Vein endothelial cell (primary cell): ENCODE results near the gene SPANXA2. TPM values are rescaled to one million over a fixed set of nuclear protein-coding genes. Genes with fewer than 3 reads are reported as not detected.

Source experiments
- total RNA-seq: library from RNA; depleted of rRNA; stranded (reverse); fragments of >200 nt; gene quantifications from 2 replicates; pipeline ENCODE4 v1.2.3, GENCODE V29; 2012

SPANXA2 gene
- total RNA-seq: not detected in 2 replicates

GRCh38 chrX:141589408-141589807 lies at the start of gene SPANXA2:
Gene SPANXA2, plus strand, starts transcription at chrX:141589708. Its CDS starts 60 bp downstream, at chrX:141589768.

GRCh38 chrX:141584638-141585037 lies 4.9 kb upstream of the SPANXA2 start, which contains the start of gene SPANXA1:
Gene SPANXA1, minus strand, starts transcription at chrX:141584738. Its CDS starts 60 bp downstream, at chrX:141584678.

Other genes with a start within 250 kb of the SPANXA2 start
- gene SPANXA1, start 5.0 kb upstream of the SPANXA2 start, total RNA-seq: not detected in 2 replicates
- gene SPANXD, start 109.0 kb downstream of the SPANXA2 start, total RNA-seq: not detected in 2 replicates
- not detected in 2 replicates for gene MAGEC3, start 248.6 kb downstream of the SPANXA2 start, total RNA-seq